Fibroblast of villous mesenchyme (primary cell): ENCODE measurements around the gene GPX2. TPM values are rescaled to one million over a fixed set of nuclear protein-coding genes. Genes with fewer than 3 reads are reported as not detected.

ENCODE experiments used
- DNase-seq: peaks from one replicate; pipeline ENCODE4 v3.0.0-alpha.2; 2010; ENCODE audit warnings: low read depth
- H3K4me3 ChIP-seq: 2 replicates; pipeline ENCODE4 v1.5.1; 2011; ENCODE audit warnings: low read depth, mild to moderate bottlenecking, low read length
- CTCF ChIP-seq: IDR thresholded peaks from 2 replicates; pipeline ENCODE4 v1.5.1; 2012; ENCODE audit warnings: low read depth, mild to moderate bottlenecking, low read length; ENCODE audit not compliant: insufficient read depth
- total RNA-seq: library from RNA; depleted of rRNA; stranded (reverse); fragments of >200 nt; gene quantifications from 2 replicates; pipeline ENCODE4 v1.2.3, GENCODE V29; 2012

Gene GPX2
- total RNA-seq, 1 donor = not detected

GRCh38 chr14:64954491-64955240, 12.1 kb upstream of the GPX2 start:
- DNase-seq = no peak
- no peak overlapping the region for H3K4me3 ChIP-seq
- TF ChIP-seq CTCF = no peak

GRCh38 chr14:64953661-64954060, 11.1 kb upstream of the GPX2 start:
- no peak for TF ChIP-seq CTCF
- H3K4me3 ChIP-seq = no peak overlapping the region
- DNase-seq = no peak

GRCh38 chr14:64953310-64953654, 10.7 kb upstream of the GPX2 start:
- no peak for TF ChIP-seq CTCF
- no peak for DNase-seq

GRCh38 chr14:64952598-64953309, 10.2 kb upstream of the GPX2 start:
- TF ChIP-seq CTCF = no peak
- DNase-seq = no peak
- no peak overlapping the region for H3K4me3 ChIP-seq

More at GRCh38 chr14:64953310-64953654, 10.7 kb upstream of the GPX2 start:
- H3K4me3 ChIP-seq = no peak overlapping the region

- no peak for TF ChIP-seq CTCF
- DNase-seq = no peak
- no peak overlapping the region for H3K4me3 ChIP-seq
These were observed 9.2 kb upstream of the GPX2 start for GRCh38 chr14:64951724-64952123.

- no peak for DNase-seq
- H3K4me3 ChIP-seq = no peak overlapping the region
- no peak for TF ChIP-seq CTCF
These were observed 8.7 kb upstream of the GPX2 start for GRCh38 chr14:64951291-64951690.
